NCI-H510A treated with DMSO at 0.1 percent for 48 hours (cell line): ENCODE data around the gene SLU7.

Source experiments
- DNase-seq: peaks from one replicate; lab custom pipeline; 2025; lab: John Stamatoyannopoulos, UW

The SLU7 gene

GRCh38 chr5:160418561-160419457 lies at the start of gene SLU7:
Gene SLU7, minus strand, starts transcription at chr5:160419081. Its CDS starts 3,787 bp downstream, at chr5:160415294.
- DNase-seq = peak; percentile 79

- DNase-seq = no peak
Observed at GRCh38 chr5:160468363-160468975, 49.6 kb upstream of the SLU7 start.

GRCh38 chr5:160467555-160468362 lies 48.9 kb upstream of the SLU7 start:
- no peak for DNase-seq

- no peak for DNase-seq
Observed at GRCh38 chr5:160466889-160467554, 48.1 kb upstream of the SLU7 start.

GRCh38 chr5:160466116-160466515 lies 47.2 kb upstream of the SLU7 start:
- no peak for DNase-seq

GRCh38 chr5:160464466-160464797 lies 45.6 kb upstream of the SLU7 start:
- DNase-seq = no peak

GRCh38 chr5:160463740-160464465 lies 45.0 kb upstream of the SLU7 start:
- DNase-seq = no peak

GRCh38 chr5:160463227-160463626 lies 44.3 kb upstream of the SLU7 start:
- DNase-seq = no peak

GRCh38 chr5:160462167-160462566 lies 43.3 kb upstream of the SLU7 start:
- no peak for DNase-seq

GRCh38 chr5:160461378-160461777 lies 42.5 kb upstream of the SLU7 start:
- DNase-seq = no peak

- no peak for DNase-seq
Observed at GRCh38 chr5:160460377-160461049, 41.6 kb upstream of the SLU7 start.

GRCh38 chr5:160458806-160459800 lies 40.2 kb upstream of the SLU7 start:
- no peak for DNase-seq

- DNase-seq = no peak
Observed at GRCh38 chr5:160457252-160457651, 38.4 kb upstream of the SLU7 start.

GRCh38 chr5:160456480-160457177 lies 37.7 kb upstream of the SLU7 start:
- no peak for DNase-seq

- DNase-seq = no peak
Observed at GRCh38 chr5:160455600-160455999, 36.7 kb upstream of the SLU7 start.

- DNase-seq = no peak
Observed at GRCh38 chr5:160453751-160454150, 34.9 kb upstream of the SLU7 start.

- no peak for DNase-seq
Observed at GRCh38 chr5:160452795-160453194, 33.9 kb upstream of the SLU7 start.

- DNase-seq = no peak
Observed at GRCh38 chr5:160452036-160452435, 33.2 kb upstream of the SLU7 start.

- no peak for DNase-seq
Observed at GRCh38 chr5:160451281-160451680, 32.4 kb upstream of the SLU7 start.
